ENCODE results near the gene RAB11A. TPM values are rescaled to one million over a fixed set of nuclear protein-coding genes. Genes with fewer than 3 reads are reported as not detected.

Gene RAB11A
- total RNA-seq, 1 donor from 2014 or later, result 190 TPM

DNA sequence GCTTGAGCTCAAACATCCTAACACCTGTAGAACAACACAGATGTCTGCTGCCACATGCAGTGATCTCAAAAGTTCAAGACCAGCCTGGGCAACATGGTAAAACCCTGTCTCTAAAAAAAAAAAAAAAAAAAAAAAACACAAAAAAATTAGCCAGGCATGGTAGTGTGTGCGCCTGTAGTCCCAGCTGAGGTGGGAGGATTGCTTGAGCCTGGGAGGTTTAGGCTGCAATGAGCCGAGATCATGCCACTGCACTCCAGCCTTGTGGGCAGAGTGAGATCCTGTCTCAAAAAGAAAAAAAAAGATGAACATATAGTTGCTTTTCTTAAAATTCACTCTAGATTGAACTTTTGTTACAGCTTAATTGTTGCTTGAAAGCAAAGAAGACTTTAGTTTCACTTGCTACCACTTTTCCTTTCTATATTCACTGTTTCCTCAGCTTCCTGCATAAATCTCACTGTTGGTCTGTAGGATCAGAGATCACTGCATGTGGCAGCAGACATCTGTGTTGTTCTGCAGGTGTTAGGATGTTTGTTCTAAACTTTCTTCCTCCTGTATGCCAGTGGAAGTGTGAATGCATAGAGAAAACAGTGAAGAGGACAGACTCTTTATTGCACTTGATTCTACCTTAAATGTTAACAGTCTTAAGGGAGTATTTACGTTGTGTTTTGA, 12.6 kb downstream of the RAB11A start:
- FAIRE-seq, result no peak
- DNase-seq (ENCODE audit: low spot score in 2 of 2), result no peak

DNA sequence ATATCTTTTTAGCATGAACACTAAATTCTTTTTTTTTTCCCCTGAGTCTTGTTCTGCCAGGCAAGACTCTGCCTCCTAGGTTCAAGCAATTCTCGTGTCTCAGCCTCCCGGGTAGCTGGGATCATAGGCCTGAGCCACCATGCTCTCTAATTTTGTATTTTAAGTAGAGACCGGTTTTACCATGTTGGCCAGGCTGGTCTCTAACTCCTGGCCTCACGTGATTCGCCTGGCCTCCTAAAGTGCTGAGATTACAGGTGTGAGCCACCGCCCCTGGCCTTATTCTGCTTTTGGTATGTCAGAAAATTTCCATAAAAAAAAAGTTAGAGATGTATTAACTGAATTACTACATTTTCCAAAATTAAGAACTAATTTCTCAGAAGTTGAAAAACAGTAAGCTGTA, 14.3 kb downstream of the RAB11A start:
- no peak for FAIRE-seq
- DNase-seq (ENCODE audit: low spot score in 2 of 2), result no peak

DNA sequence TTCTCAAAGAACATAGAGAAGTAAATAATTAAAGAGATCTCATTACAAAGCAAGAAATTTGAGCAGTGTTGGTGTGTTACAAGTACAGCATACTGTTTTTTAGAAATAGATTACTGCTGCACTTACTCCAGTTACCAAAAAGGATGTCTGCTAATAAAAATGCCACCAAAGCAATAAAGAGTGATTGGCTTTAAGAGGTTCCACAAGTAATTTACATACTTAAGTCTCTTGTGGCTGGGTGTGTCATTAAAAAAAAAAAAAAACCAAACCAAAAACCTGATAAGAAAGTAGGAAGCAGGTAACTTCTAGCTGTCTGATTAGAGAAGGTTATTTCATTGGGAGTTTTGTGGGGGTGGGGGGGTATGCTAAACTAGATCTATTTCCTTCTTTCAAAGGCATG, 15.2 kb downstream of the RAB11A start:
- FAIRE-seq, result no peak
- no peak for DNase-seq (ENCODE audit: low spot score in 2 of 2)

DNA sequence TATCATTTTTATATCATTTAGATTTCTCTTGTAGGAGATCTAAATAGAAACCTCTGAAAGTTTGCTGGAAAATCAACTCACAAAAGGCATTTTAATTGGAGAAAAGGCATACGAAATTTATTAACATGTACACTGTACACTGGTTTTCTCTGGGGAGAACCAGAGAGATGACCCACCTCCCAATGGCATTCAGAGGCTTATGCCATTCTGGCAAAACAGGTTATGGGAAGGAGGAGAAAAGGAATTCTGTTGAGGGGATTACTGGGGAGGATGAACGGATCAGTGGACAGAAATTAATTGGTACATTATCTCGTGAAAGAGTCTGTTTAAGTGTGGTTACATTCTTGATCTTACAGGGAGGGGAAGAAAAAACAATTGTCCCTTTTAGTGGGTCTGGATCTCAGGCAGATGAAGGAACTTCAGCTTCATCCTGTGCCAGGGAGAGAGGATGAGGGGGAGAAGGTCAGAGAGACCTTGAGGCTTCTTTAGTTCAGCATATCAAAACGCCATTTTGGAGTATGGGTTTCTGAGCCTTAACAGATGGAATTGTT, 16.5 kb downstream of the RAB11A start:
- DNase-seq (ENCODE audit: low spot score in 2 of 2) (no peak), FAIRE-seq (no peak)

DNA sequence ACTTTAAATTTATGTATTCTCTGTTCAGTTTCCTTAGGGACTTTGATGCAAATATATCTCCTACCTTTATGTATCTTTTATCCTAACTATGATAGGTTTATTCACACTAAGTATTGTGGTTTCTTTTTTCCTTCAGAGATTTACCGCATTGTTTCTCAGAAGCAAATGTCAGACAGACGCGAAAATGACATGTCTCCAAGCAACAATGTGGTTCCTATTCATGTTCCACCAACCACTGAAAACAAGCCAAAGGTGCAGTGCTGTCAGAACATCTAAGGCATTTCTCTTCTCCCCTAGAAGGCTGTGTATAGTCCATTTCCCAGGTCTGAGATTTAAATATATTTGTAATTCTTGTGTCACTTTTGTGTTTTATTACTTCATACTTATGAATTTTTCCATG, 18.3 kb downstream of the RAB11A start:
- no peak for DNase-seq (ENCODE audit: low spot score in 2 of 2)
- no peak for FAIRE-seq

DNA sequence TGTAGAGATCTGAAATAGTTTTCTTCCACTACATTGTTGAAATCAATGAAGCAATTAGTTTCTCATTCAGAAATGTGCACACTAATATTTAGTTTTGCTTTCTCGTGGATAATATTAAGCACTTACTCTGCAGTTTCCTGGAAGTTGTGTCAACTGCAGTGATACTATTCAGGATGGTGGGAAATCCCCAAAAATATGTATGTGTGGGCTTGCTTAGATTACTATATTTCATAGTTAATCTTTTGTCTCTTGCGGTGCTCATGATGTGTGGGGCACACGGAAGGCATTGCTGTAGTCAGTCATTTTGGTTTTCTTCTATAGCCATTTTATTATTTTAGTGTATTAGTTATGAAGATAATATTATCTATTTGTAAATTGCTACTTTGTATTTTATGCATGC, 19.7 kb downstream of the RAB11A start:
- FAIRE-seq, result no peak
- no peak for DNase-seq (ENCODE audit: low spot score in 2 of 2)

DNA sequence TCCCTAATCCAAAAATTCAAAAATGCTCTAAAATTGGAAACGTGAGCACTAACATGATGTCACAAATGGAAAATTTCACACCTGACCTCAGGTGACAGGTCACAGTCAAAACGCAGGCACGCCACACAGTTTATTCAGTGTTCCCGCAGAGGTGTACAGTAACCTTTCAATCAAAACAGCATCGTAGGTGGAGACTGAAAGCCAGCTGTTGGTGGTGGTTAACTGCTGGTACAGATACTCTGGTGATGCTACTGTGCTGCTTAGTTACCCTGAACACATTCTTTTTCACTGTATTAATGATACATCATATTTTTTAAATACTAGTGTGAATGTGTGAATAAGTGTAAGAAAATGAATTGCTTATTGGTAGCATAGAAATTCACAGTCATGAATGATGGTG, 23.8 kb downstream of the RAB11A start:
- DNase-seq (ENCODE audit: low spot score in 2 of 2), result no peak
- no peak for FAIRE-seq

DNA sequence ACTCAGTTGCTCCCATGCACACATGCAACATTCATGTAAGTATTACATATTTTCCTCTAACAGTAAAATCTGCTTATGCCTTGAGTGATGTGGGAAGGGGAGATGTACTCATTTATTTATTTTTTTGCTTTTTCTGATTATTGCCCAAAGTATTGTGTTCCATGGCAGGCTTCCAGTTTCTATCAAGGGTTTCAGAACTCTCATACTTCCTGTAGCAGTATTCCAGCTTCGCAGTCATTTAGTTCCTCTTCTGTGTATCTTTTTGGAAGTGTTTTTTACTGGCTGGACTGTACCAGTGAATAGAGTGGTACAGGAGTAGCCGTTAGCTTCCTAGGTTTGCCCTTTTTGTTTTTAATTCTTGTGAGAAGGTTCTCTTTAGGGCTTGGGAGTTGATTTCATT, 26.9 kb downstream of the RAB11A start:
- FAIRE-seq, result no peak

DNA sequence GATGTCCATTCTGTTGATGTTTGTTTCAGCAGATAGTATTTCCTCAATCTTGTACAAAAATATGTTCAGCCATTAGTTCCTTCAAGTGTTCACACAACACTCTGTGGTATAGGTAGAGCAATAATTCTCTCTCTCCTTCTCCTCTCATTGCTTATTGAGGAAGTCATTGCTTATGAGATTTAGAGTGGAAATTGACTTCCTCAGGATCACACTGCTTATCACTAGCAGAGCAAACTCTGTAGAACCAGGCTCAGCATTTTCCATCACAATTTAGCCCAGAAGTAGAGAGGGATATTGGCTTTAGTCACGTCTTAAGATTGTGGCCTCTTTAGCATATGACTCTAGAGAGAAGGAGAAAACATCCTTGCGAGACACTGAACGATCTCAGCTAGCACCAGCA, 31.2 kb downstream of the RAB11A start:
- DNase-seq (ENCODE audit: low spot score in 2 of 2) (no peak), FAIRE-seq (no peak)

More for the DNA sequence above, 26.9 kb downstream of the RAB11A start:
- DNase-seq (ENCODE audit: low spot score in 2 of 2), result no peak

DNA sequence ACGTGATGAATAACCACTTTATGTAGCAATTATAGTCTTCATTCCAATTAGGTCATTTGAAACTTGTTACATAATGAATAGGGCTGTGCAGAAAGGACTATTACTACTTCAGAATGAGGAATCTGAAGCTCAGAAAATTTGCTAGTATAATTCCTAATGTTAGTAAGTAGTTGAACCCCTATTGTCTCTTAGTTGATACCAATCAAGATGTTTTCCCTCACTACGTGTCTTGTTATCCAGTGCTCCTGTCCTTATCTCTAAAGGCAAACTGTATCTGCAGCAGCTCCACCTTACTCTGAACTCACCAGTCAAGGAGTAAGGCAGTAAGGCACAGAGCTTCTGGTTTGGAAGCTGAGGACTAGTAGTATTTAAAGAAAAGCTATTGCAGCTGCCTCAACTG, 32.0 kb downstream of the RAB11A start:
- no peak for FAIRE-seq

DNA sequence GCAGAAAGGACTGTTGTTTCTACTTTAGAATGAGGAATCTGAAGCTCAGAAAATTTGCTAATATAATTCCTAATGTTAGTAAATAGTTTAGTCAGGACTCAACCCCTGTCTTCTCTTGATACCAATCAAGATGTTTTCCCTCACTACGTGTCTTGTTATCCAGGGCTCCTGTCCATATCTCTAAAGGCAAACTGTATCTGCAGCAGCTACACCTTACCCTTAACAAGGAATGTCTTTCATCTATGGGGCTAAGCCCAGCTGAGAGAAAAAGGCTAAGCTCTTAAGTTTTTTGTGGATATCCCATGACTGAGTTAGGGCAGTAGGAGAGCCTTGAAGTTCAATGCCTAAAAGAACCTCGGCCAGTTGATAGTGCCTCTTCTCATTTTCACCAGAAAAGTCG, 32.5 kb downstream of the RAB11A start:
- no peak for FAIRE-seq

More for the DNA sequence above, 32.0 kb downstream of the RAB11A start:
- DNase-seq (ENCODE audit: low spot score in 2 of 2), result no peak

DNA sequence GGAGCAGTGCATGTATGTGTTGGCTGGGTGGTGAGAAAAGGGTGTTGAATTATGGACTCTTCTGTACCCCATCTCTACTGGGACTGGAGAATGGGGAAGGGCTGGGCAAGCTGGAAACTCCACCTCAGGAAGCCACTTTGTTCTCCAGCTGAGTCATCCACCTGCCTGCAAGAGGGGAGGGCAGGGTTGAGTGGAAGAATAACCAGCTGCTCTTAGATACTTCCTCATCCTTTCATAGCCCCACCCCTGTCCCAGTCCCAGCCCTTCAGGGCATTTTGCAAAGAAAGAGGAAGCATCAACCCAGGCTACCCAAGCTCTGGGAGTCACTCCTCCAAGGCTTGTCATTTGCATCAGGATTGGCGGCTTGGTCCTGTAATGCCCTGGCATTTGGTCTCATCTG, 33.1 kb downstream of the RAB11A start:
- FAIRE-seq (no peak), DNase-seq (ENCODE audit: low spot score in 2 of 2) (no peak)

More for the DNA sequence above, 32.5 kb downstream of the RAB11A start:
- DNase-seq (ENCODE audit: low spot score in 2 of 2), result no peak

DNA sequence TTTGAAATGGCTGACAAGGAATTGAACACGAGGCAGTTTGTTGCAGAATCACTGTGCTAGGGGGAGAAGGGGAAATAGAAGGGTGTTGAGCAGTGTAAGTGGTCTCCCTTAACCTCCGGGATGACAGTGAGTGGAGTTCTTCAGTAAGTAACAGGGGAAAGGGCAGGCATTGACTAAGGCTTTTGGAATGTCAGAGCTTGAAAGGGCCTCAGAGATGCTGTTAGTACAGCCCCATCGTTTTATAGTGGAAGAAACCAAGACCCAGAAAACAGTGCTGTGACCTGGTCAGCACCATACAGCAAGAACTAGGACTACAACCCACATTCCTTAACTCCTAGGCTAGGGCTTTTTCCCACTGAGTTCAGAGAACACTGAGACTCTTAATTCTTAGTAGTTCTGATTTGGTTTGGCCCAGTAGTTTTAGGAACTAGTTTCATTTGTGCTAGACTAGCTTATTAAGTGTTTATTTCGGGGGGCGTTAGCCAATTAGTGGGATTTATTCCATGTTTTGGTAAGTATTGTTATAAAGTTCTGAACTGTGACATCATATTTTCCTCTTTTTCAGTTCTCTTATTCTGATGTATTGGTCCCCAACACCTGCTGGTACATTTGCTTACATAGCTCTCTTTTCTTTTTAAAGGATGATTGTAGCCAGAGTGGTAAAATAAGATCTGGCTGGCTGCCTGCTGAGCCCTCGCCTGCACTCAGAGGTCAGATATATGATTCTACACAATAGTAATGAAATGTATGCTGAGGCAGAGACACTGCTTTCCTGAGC, 34.2 kb downstream of the RAB11A start:
- FAIRE-seq, result no peak

DNA sequence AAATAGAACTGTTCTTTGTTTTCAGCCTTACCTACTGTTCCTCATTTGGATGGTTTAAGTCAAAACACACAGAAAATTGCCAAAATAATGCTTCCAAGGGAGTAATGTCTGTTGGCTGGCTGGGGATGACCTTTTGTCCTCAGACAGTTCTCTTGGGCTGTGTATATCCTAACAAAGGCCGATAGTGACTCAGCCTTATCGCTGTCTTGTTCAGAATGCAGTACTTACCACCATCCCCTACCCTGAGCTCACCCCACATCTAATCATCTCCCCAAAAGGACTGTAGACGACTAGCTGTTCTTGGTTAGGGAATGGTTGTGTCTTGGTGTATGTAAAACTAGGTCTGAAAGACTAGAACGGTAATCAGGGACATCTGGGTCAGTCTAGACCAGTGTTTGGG, 35.0 kb downstream of the RAB11A start:
- DNase-seq (ENCODE audit: low spot score in 2 of 2) (no peak), FAIRE-seq (no peak)

More for the DNA sequence above, 34.2 kb downstream of the RAB11A start:
- no peak for DNase-seq (ENCODE audit: low spot score in 2 of 2)

DNA sequence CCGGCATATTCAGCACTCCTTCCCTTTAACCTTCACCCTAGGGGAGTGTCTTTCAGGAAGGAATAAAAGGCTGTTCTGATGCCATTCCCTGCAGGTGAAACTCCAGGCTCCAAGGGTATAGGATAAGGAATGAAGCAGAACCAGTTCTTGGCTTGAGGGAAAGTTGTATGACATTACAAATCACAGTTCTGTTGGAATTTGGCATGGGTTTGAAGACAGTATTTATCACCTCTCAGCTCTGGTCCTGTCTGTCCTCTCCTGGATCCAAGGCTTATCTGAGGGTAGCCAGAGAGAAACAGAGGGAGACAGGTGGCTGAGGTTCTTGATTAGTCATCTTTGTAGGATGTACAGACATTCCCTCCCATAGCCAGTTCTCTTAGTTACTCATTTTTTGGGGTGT, 37.1 kb downstream of the RAB11A start:
- DNase-seq (ENCODE audit: low spot score in 2 of 2), result no peak

DNA sequence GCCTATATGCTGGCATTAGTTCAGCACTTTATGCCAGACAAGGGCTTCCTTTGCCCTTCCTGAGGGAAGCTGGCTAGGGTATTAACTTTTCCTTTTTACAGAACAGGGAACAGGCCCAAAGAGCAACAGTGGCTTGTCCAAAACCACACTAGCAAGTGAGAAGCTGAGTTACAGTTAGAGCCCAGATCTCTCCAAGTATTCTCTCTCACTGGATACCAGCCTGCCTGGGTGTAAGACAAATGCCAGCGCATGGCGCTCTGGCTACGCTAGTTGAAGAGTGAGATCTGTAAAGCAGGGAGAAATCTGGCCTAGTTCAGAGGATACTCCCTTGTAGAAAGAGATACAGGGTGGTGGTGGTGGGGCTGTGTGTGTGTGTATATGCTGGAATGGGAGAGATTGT, 38.4 kb downstream of the RAB11A start:
- FAIRE-seq (no peak), DNase-seq (ENCODE audit: low spot score in 2 of 2) (no peak)

More for the DNA sequence above, 37.1 kb downstream of the RAB11A start:
- FAIRE-seq, result no peak

DNA sequence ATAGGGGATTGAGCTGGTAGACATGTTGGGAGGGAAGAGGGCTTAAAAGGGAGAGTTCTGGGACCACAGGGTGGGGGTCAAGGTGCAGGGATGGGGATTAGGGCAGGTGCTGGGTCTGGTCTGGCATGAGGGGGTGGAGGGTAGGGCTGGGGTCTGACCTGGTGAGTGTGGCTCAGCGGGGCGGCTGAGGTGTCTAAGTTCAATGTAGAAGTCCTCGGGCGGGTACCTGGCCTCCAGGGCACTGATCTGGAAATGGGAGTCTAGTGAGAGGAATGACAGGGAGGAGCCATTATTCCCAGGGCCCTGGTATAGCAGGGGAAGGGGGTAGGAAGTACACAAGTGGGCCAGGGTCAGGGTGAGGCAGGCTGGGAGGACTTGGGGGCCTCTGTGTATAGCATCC, 39.6 kb downstream of the RAB11A start:
- no peak for FAIRE-seq
- no peak for DNase-seq (ENCODE audit: low spot score in 2 of 2)

DNA sequence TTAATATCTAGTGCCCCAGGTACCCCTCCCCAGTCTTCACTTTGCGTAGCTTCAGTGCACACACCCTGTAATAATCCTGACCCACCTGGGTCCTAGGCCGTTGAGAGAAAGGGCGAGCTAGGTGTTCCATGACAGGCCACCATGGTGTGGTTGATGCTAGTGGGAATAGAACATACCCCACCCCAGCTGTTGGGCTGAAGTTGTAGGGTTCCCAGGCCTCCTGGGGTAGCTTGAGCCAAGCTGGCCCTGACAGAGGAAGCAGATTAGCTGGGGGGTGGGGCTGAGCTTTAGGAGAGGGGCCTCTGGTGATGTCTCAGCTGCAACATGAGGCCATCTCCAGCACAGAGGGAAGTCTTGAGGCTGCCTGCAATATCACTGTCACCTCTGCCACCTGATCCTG, 40.5 kb downstream of the RAB11A start:
- DNase-seq (ENCODE audit: low spot score in 2 of 2), result no peak
- FAIRE-seq, result no peak

DNA sequence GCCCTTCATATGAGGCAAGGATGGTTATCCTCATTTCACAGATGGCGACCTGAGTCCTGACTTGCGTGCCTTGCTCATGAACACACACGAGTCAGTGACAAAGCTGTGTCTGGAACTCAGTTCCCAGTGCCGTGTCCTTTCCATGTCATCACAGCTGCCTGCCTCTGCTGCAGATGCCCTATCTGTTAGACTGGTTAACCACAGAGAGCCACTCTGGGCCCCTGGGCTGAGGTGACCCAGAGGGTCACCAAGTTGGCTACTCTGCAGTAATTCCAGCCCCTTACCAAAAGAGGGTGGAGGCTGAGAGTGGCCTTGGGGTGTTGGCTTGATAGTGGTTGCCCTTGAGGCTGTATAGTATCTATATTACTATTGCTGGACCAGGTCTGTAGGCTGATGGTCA, 41.0 kb downstream of the RAB11A start:
- DNase-seq (ENCODE audit: low spot score in 2 of 2) (no peak), FAIRE-seq (no peak)

DNA sequence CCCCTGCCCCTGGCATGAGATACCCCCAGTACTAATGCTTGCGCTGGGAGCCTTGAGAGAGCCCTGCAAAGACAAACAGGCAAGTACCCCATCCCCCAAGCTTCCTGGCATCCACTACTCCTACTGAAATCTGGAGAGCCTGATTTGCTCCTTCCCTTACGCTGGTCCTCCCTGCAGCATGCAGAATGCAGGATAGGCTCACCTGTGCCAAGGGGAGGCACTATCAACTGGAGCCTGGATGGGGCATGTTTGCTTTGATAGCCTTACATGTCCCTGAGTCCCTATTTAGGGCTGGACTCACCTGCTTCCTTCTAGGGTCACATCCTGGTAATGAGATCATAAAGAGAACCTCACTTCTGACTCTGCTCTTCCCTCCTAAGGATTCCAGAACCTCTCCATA, 42.9 kb downstream of the RAB11A start:
- no peak for FAIRE-seq
- no peak for DNase-seq (ENCODE audit: low spot score in 2 of 2)

DNA sequence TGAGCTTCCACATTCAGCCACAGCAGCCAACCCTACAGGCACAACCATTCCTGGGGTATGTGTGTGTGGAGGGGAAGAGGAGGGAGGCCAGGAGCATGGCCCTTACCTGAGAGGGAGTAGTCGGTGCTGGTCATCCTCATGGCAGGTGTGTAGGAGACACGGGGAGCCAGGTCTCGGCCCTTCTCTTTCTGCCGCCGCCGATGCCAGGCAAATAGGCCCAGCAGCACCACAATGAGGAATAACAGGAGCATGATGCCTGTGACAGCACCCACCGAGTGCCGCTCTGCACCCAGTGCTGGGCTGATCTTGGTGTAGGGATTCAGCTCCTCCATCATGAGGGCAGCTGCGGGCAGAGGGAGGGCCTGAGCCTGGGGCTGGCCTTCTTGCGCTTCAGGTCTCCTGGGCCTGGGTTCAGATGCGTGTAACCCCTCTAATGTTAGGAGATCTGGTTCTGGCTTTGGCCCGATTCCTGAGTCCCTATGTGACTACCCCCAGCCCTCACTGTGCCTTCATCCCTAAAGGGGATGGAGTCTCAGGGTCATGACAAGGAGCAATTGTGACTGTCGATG, 44.4 kb downstream of the RAB11A start:
- DNase-seq (ENCODE audit: low spot score in 2 of 2) (no peak), FAIRE-seq (no peak)

DNA sequence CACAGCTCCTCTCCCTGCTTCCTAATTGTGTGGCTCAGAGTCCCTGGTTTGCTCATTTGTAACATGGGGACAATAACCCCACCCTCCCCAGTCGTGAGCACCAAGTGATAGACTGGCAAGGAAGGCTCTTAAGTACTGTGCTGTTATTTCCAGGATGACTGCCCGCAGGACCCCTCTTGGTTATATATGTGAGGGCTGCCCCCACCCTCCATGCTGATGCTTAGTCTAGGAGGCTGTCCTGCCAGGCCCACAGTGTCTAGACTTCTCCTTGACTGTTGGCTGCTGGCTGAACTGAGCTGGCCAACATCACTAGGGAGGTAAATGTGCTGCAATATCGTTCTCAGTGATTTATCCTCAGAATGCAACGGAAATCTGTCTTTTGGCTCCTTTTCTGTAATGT, 45.1 kb downstream of the RAB11A start:
- FAIRE-seq (no peak), DNase-seq (ENCODE audit: low spot score in 2 of 2) (no peak)
